ENCODE measurements around the gene TEX51. TPM values are rescaled to one million over a fixed set of nuclear protein-coding genes. Genes with fewer than 3 reads are reported as not detected.

The TEX51 gene
- total and polyA plus RNA-seq, 2 experiments from 2014 or later = not detected

GRCh38 chr2:126891681-126892500 is 6.8 kb upstream of the TEX51 start:
- no peak for TF ChIP-seq CTCF (IDR thresholded peaks at IDR 0.05; ENCODE audit: low read depth, low read length)
- no peak overlapping the region for H3K4me3 ChIP-seq
- no peak overlapping the region for H3K27ac ChIP-seq
- H3K4me1 ChIP-seq (ENCODE audit: low read depth) = no peaks in the 10 kb centered on the region
- no peak for DNase-seq (ENCODE audit: low read depth in 1 of 2, low spot score in 1 of 2)
- no peaks in the 10 kb centered on the region for H3K9me3 ChIP-seq (ENCODE audit: low read depth)
- H3K36me3 ChIP-seq = no peaks in the 10 kb centered on the region
- no peaks in the 10 kb centered on the region for H3K27me3 ChIP-seq

- Histone ChIP-seq H3K4me1 (ENCODE audit: low read depth) (no peaks in the 10 kb centered on the region), H3K27me3 (no peaks in the 10 kb centered on the region), H3K27ac (no peak overlapping the region), H3K4me3 (no peak overlapping the region), H3K9me3 (ENCODE audit: low read depth) (no peaks in the 10 kb centered on the region), H3K36me3 (no peaks in the 10 kb centered on the region)
- DNase-seq (ENCODE audit: low read depth in 1 of 2, low spot score in 1 of 2) = no peak
- TF ChIP-seq CTCF (IDR thresholded peaks at IDR 0.05; ENCODE audit: low read depth, low read length) = no peak
These were observed 5.5 kb upstream of the TEX51 start for GRCh38 chr2:126893153-126893552.

- DNase-seq (ENCODE audit: low read depth in 1 of 2, low spot score in 1 of 2) = no peak
- Histone ChIP-seq H3K27ac (no peak overlapping the region), H3K4me1 (ENCODE audit: low read depth) (no peaks in the 10 kb centered on the region)
These were observed 5.1 kb upstream of the TEX51 start for GRCh38 chr2:126893606-126894005.

GRCh38 chr2:126894082-126894481 is 4.6 kb upstream of the TEX51 start:
- Histone ChIP-seq H3K4me3 (no peak overlapping the region), H3K4me1 (ENCODE audit: low read depth) (no peaks in the 10 kb centered on the region), H3K9me3 (ENCODE audit: low read depth) (no peaks in the 10 kb centered on the region), H3K27ac (no peak overlapping the region), H3K36me3 (no peaks in the 10 kb centered on the region), H3K27me3 (no peaks in the 10 kb centered on the region)
- no peak for DNase-seq (ENCODE audit: low read depth in 1 of 2, low spot score in 1 of 2)
- no peak for TF ChIP-seq CTCF (IDR thresholded peaks at IDR 0.05; ENCODE audit: low read depth, low read length)

More at GRCh38 chr2:126893606-126894005, 5.1 kb upstream of the TEX51 start:
- no peaks in the 10 kb centered on the region for H3K9me3 ChIP-seq (ENCODE audit: low read depth)
- no peaks in the 10 kb centered on the region for H3K27me3 ChIP-seq
- H3K4me3 ChIP-seq = no peak overlapping the region
- TF ChIP-seq CTCF (IDR thresholded peaks at IDR 0.05; ENCODE audit: low read depth, low read length) = no peak
- no peaks in the 10 kb centered on the region for H3K36me3 ChIP-seq

GRCh38 chr2:126894585-126895182 is 4.0 kb upstream of the TEX51 start:
- no peak for TF ChIP-seq CTCF (IDR thresholded peaks at IDR 0.05; ENCODE audit: low read depth, low read length)
- Histone ChIP-seq H3K27ac (no peak overlapping the region), H3K9me3 (ENCODE audit: low read depth) (no peaks in the 10 kb centered on the region), H3K27me3 (no peaks in the 10 kb centered on the region), H3K36me3 (no peaks in the 10 kb centered on the region), H3K4me3 (no peak overlapping the region), H3K4me1 (ENCODE audit: low read depth) (no peaks in the 10 kb centered on the region)
- no peak for DNase-seq (ENCODE audit: low read depth in 1 of 2, low spot score in 1 of 2)
